Sciatic nerve (tissue), 2 donors: ENCODE measurements around the gene SPP2. TPM values are rescaled to one million over a fixed set of nuclear protein-coding genes. Genes with fewer than 3 reads are reported as not detected.

Experiments
- ATAC-seq: fragments of 200-7000 bp; cut with Tn5 transposase; one replicate; pipeline ENCODE4 v1.9.1; 2020; ENCODE audit warnings: mild to moderate bottlenecking, moderate library complexity
- DNase-seq: peaks from one replicate; pipeline ENCODE4 v3.0.0-alpha.2; 2020; ENCODE audit warnings: low spot score
- intact Hi-C: fragments of 100-400 bp; cut with DNase I; formaldehyde crosslinking; loops from one replicate; pipeline ENCODE4 v1.14.2; 2022
- total RNA-seq: library from RNA; stranded (reverse); fragmentation: NEBNext Ultra II Directional; extraction: Animal tissue kit (Norgen Biotek cat#: 25700); gene quantifications from one replicate; pipeline ENCODE4 v1.2.1, GENCODE V29; 2021
- donor health status: DM: no; HTN: no; CAD: no.
- donor health status: DM: no; HTN: no; CAD: no.

Gene SPP2
- total RNA-seq, 1 donor from 2014 or later = not detected

- DNase-seq = no peak
- no peak for ATAC-seq
- intact Hi-C loops = no loop called here
These were observed 31.7 kb downstream of the SPP2 start for GRCh38 chr2:234081970-234082822.

DNA sequence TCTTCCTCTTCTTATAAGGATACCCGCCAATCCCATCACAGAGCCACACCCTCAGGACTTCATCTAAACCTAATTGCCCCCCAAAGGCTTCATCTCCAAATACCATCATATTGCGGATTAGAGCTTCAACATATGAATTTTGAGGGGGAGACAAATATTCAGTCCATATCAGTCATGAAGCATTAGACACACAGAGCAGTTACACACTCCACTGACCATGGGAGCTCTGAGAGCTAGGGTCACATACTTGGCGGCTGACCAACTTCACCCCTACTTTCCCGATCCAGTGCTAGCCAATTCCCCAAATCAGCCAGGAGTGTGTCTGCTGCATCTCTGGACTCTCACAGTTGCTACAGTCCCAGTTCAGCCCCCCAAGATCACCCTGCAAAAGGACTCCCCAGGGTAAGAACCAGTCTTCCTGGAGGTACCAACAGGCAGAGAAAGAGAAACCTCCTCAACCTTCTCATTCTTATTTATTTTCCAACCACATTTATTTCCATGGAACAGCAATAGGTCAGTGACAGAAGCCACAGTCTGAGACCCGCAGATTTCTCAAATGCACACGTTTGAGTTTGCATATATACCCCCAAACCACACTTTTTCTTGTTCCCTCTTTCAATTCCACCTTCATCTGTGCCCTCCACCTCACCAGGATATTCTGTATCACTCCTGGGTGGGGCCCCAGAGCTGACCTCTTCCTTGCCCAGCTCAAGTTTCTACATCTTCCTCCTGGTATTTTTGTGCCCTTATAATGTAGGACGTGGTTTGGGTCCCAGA lies 33.3 kb downstream of the SPP2 start:
- intact Hi-C loops = no loop called here
- no peak for DNase-seq
- ATAC-seq = no peak

DNA sequence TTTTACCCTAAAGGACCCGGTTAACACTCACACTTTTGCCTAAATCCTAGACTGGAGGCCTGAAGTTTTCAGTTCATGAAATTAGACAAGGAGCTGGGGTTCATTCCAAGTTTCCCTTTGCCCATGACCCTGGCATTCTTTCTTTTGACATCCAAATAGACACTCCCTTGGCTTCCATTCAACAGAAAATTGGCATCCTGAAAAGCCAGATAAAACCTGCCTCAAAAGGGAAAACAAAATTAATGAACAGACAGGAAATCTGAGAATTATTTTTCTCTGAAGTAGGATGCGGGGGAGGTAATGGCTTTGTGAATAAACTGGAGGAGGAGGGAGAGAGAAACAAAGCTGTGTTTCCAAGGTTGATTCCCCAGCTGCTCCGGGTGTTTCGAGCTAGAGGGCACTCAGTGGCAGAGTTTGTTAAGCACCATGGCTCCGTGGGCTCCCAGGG lies 41.0 kb downstream of the SPP2 start:
- ATAC-seq (peak; percentile 59), DNase-seq (no peak)
- intact Hi-C loops = no loop called here

GRCh38 chr2:234091883-234092282 lies 41.4 kb downstream of the SPP2 start:
- intact Hi-C loops = no loop called here
- ATAC-seq = peak; percentile 49
- no peak for DNase-seq

DNA sequence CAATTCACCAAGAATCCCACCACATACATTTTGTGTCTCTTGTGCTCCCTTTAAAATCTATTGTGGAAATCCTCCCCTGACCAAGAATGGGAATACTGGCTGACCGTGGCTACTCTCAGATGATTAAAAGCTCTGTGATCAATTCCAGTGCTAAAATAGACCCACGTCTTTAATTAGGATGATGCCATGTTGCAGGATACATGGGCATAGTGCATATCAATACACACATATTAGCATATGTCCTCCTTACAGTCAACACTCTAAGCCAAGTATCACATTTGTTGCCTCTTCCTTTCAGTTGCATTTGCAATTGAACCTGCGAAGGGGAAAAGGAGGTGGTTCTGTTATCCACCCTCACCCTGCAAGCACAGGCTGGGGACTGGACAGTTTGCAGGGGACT lies 41.8 kb downstream of the SPP2 start:
- intact Hi-C loops = no loop called here
- ATAC-seq (no peak), DNase-seq (no peak)

GRCh38 chr2:234095301-234095700 lies 44.8 kb downstream of the SPP2 start:
- intact Hi-C loops = no loop called here
- ATAC-seq = no peak
- DNase-seq = no peak

DNA sequence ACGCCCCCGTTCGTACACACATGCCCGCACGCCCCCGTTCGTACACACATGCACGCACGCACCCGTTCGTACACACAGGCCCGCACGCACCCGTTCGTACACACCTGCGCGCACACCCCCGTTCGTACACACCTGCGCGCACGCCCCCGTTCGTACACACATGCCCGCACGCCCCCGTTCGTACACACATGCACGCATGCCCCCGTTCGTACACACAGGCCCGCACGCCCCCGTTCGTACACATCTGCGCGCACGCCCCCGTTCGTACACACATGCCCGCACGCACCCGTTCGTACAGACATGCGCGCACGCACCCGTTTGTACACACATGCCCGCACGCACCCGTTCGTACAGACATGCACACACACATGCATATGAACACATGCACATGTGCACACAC lies 45.7 kb downstream of the SPP2 start:
- DNase-seq = no peak
- intact Hi-C loops = no loop called here

GRCh38 chr2:234098681-234099080 lies 48.2 kb downstream of the SPP2 start:
- DNase-seq (no peak), ATAC-seq (no peak)
- intact Hi-C loops = no loop called here

More for the DNA sequence above, 45.7 kb downstream of the SPP2 start:
- no peak for ATAC-seq

GRCh38 chr2:234099266-234099665 lies 48.8 kb downstream of the SPP2 start:
- intact Hi-C loops = no loop called here
- DNase-seq (no peak), ATAC-seq (no peak)

DNA sequence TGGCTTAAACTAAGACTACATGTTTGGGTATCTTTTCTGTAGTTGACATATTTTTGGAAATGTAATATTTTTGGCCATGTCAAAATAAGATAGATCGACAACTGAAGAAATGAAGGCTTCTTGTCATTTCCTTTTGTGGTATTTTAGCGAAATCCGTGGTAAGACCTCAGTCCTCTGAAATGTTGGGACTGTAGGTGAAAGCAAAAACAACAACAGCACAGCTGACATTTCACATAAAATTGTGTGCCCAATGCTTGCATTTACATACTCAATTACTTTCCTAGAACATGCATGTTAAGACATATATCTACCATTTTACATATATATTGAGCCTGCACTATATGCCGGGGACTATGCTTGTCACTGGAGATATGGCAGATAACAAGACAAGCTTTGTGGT lies 50.2 kb downstream of the SPP2 start:
- intact Hi-C loops = no loop called here
- DNase-seq = no peak
- no peak for ATAC-seq

GRCh38 chr2:234102112-234102511 lies 51.6 kb downstream of the SPP2 start:
- ATAC-seq = no peak
- intact Hi-C loops = no loop called here
- no peak for DNase-seq

GRCh38 chr2:234107861-234108260 lies 57.4 kb downstream of the SPP2 start:
- intact Hi-C loops = no loop called here
- ATAC-seq (no peak), DNase-seq (no peak)

GRCh38 chr2:234109321-234109720 lies 58.8 kb downstream of the SPP2 start:
- DNase-seq = no peak
- intact Hi-C loops = no loop called here
- no peak for ATAC-seq

GRCh38 chr2:234110219-234110618 lies 59.7 kb downstream of the SPP2 start:
- no peak for ATAC-seq
- intact Hi-C loops = no loop called here
- no peak for DNase-seq

DNA sequence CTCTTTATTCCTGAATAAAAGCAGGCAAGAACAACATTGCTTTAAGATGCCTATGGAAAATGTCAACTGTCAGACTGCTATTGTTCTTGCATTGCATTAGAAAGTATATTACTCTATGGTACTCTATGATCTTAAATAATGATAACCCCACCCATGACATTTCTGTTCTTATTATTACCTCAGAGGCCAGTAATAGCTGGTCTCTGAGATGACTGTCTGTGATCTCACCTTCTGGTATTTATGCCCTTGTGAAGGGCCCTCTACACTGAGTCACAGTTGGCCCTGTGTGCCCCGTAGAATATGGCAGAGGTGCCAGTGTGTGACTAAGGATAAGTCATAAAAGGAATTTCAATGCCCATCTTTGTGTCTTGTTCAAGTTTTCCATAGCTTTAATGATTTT lies 61.0 kb downstream of the SPP2 start:
- ATAC-seq (no peak), DNase-seq (no peak)
- intact Hi-C loops = no loop called here

- intact Hi-C loops = no loop called here
- ATAC-seq = no peak
- no peak for DNase-seq
These were observed 65.5 kb downstream of the SPP2 start for GRCh38 chr2:234116010-234116409.

GRCh38 chr2:234121999-234122398 lies 71.5 kb downstream of the SPP2 start:
- DNase-seq (no peak), ATAC-seq (no peak)
- intact Hi-C loops = no loop called here

GRCh38 chr2:234125451-234126145 lies 75.1 kb downstream of the SPP2 start:
- intact Hi-C loops = no loop called here
- DNase-seq (no peak), ATAC-seq (no peak)

GRCh38 chr2:234126146-234126470 lies 75.6 kb downstream of the SPP2 start:
- intact Hi-C loops = no loop called here

More at GRCh38 chr2:234126146-234126470, 75.6 kb downstream of the SPP2 start:
- ATAC-seq (no peak), DNase-seq (no peak)
